Cardiac septum (tissue), 1 donor: ENCODE results near the gene YPEL1. TPM values are rescaled to one million over a fixed set of nuclear protein-coding genes. Genes with fewer than 3 reads are reported as not detected.
"Not testable (repeated sequence)": the region's sequence is repeated elsewhere in the genome, so short reads cannot be mapped to it uniquely, and the experiment has no call there.

ENCODE experiments used
- DNase-seq: peaks from one replicate; pipeline ENCODE4 v3.0.0-alpha.2; 2020; ENCODE audit warnings: low spot score
- intact Hi-C: fragments of 100-400 bp; cut with DNase I; formaldehyde crosslinking; loops from one replicate; pipeline ENCODE4 v1.14.0; 2022
- total RNA-seq: library from RNA; stranded (reverse); fragmentation: NEBNext Ultra II Directional; extraction: Animal tissue kit (Norgen Biotek cat#: 25700); gene quantifications from one replicate; pipeline ENCODE4 v1.2.1, GENCODE V29; 2021
- donor health status: DM: no; HTN: no; CAD: no.

Gene YPEL1
- total RNA-seq, 1 donor from 2014 or later: 9.6 TPM

DNA sequence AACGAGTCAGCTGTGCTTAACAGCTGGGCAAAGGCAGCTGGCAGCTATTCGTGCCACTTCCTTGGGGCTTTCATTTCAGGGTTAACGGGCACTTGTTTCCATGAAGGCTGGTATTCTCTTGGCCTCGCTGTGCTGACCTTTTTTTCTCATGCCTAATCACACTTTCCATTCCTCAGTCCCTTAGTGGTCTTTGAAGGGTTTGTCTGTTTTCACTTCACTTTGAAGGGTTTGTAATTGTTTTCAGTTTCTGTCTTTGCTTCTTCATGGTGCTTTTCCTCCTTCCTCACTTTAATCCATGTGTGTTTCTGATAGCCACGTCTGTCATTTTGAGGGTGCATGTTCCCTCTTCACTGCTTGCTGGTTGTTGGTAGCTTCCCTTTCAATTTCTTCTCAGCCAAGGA lies 45.2 kb downstream of the YPEL1 start:
- DNase-seq: no peak
- intact Hi-C loops: no loop called here

DNA sequence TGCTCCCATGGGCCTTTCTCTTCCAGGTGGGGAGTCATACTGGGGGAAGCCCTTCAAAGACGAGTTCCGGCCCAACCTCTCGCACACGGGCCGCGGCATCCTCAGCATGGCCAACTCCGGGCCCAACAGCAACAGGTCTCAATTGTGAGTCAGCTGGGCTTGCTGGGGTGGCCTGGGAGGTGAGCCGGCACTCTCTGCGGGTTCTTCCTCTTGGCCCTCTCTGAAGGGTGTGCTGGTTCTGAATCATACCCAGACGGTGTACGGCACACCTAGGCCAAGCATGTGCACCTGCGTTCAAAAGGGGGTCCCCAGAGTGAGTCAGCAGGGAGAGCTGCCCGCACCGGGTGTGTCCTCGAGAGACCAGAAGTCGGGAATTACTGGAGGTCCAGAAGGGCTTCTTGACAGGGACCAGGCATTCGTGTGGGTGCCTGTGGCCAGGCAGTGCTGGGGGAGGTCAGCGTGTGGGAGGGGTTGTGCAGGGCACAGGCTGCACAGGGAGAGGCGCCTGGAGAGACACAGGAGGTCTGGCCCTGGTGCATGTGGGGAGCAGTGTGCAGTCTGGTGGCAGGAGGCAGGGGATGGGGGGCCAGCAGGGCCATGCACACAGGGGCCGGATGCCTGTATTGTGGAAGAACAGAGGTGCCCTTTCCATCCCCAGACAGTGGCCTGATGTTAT lies 46.8 kb downstream of the YPEL1 start:
- no peak for DNase-seq
- intact Hi-C loops: no loop called here

DNA sequence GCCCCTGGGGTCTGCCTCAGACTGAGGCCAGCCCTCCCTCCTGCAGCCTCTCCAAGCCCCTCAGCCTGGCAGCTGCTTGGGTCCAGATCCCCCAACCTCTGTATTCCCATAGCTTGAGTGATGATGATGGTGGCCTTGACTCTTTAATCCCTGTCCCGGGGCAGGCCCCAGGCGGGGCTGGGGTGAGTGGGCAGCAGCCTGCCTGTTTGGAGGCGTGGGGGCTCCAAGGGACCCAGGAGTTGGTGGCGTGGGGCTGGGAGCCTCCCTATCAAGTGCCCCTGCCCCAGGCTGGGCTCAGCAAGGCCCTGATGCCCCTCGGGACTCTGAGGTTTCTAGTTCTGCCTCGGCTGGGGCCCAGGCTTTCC lies 47.3 kb downstream of the YPEL1 start:
- intact Hi-C loops: no loop called here
- DNase-seq: no peak

DNA sequence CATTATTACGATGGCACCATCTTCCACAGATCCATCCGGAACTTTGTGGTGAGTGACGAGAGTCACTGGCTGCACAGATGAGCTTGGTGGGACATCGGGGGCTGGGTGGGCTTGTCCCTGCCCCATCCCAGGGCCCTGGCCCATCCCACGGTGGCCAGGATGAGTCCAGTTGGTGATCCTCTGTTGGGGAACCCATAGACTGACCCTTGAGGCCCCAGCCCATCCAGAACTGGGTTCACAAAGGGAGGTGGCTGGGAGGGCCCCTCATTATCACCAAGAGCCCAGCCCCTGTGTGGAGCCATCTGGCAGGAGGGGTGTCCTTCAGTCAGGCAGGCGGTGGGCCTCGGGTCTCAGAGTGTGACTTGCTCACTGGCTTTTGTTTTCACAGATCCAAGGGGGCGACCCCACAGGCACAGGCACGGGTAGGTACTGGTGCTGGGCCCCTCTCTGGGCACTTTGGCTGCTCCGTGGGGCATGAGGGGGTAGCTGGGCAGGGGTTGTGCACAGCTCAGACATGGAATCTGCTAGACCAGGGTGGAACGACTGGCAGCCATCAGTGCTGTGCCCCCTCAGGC lies 47.8 kb downstream of the YPEL1 start:
- intact Hi-C loops: no loop called here
- DNase-seq: no peak

DNA sequence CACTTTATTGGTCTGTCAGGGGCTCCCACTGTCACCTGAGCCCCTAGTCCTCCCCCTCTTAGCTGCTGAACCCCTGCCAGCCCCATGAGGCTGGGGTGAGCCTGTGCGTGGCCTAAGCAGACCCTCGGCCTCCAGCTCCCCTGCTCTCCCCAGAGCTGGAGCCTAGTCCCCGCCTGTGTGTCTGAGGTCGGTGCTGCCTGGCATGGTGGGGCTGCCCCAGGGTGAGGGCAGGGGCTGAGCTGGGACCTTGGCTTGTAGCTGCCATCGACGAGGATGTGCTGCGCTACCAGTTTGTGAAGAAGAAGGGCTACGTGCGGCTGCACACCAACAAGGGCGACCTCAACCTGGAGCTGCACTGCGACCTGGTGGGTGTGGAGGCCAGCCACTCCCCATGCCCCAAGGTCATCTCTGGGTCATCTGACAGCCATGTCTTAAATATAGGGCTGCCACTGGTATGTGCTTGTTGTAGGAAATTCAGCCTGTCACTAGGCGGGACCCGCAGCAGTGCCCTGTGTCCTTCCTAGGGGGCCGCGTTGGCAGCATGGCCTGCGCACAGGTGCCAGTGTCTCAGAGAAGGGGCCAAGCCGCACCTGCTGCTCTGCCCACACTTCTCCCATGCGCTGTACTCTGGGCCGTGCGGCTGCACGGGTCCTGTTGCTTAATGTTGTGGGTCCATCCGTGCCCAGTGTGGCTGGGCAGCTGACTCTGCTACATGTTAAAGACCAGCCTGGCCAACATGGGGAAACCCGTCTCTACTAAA lies 48.8 kb downstream of the YPEL1 start:
- no peak for DNase-seq
- intact Hi-C loops: no loop called here

DNA sequence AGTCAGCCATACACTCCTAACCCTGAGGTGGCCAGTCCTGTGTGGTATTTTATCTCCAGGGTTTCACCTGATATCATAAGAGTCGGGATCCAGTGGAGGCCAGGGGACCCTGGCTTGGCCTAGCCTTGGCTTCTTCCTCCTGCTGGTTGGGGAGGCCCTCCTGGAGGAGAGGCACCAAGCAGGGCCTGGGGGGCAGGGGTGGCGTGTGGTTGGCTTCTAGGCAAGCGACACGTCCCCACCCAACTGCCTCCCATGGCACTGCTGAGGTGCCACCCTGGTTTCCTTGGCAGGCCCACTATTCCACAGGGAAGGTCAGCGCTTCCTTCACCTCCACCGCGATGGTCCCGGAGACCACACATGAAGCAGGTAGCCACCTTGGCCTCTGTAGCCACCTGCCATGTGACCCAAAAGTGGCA lies 49.4 kb downstream of the YPEL1 start:
- DNase-seq: no peak
- intact Hi-C loops: no loop called here

DNA sequence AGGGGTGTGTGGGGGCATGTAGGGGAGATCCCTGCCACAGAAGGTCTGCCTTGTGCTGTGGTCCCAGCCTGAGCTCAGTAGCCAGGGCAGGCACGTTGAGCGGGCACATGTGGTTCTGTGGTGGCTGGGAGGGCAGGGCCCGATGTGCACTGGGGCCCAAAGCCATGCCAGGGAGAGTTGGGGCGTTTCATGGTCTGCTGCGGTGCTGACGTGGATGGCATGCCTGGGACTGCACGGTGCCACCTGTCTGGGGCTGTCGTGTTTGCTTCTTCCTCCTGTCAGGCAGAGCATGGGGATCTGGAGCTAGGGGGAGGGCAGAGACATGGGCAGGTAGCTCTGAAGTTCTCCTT lies 50.5 kb downstream of the YPEL1 start:
- intact Hi-C loops: no loop called here
- no peak for DNase-seq

DNA sequence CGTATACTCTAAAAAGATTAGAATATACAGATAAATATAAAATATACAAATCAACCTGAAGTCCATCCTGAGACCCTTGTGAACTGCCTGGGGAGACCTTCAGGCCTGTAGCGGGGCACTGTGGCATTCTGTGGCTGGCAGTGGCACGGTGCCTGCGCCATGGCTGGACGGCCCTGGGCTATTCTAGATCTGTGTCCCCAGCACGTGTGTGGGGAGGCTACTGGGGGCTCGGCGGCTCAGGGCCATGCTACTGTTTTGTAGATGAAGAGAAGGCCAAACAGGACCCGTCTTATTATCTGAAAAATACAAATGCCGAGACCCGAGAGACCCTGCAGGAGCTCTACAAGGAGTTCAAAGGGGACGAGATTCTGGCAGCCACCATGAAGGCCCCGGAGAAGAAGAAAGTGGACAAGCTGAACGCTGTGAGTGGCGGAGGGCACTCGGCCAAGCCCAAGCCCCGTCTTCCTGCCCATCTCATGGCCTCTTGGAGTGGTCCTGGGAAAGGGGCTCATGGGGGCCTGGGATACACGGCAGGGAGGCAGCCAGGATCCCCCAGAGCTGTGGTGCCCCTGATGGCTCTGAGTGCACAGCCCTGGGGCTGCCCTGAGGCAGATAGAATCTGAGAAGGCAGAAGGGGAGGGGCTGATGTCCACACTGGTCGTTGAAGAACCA lies 51.0 kb downstream of the YPEL1 start:
- no peak for DNase-seq
- intact Hi-C loops: no loop called here

DNA sequence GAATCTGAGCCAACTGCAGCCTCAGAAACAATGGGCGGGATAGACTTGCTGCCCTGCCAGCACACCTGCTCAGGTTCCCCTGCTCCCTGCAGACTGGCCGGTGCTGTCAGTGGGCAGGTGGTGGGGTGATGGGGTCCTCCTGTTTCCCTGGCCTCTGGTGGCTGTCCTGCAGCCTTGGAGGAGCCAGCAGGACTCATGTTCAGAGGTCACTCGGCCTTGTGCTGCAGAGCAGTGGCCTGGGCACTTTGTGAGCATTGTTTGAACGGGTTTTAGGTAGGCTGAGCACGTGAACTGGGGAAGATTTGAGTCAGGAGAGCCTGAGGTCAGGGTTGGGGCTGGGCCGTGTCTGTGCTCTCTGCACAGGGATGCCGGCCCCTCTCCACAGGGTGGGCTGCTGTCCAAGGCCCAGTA lies 52.2 kb downstream of the YPEL1 start:
- intact Hi-C loops: no loop called here
- no peak for DNase-seq

DNA sequence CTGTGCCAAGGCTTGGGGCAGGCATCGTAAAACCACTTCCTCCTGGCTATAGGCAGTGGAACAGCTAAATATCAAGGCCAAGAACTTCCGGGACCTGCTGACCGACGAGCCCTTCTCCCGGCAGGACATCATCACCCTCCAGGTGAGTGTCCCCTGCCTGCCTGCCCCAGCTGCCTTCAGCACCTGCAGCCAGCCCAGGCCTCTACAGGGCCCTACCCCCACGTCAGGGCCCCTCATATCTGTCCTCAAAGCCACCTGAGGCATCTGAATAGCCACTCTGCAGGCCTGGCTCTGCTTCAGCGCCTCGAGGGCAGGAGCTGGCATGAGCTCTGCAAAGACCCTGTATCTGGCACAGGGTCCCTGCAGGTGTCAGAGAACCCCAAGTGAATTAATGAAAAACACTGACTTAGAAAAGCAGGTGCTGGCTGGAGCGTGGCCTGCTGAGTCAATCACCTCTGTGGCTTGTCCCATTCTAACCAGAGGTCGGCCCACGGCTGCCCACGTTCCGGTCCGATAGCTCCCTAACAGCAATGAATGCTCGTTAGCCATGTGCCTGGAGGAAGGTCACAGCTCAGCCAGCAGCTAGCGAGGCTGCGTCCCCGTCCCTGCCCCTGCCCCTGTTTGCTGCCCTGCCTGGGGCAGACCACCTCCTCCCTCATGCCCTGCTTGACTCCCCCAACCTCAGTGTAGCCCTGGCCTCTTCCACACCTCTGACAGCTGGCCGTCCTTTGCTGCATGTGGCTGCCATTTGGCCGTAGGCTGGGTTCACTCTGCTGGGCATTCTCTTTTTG lies 53.0 kb downstream of the YPEL1 start:
- no peak for DNase-seq
- intact Hi-C loops: no loop called here

DNA sequence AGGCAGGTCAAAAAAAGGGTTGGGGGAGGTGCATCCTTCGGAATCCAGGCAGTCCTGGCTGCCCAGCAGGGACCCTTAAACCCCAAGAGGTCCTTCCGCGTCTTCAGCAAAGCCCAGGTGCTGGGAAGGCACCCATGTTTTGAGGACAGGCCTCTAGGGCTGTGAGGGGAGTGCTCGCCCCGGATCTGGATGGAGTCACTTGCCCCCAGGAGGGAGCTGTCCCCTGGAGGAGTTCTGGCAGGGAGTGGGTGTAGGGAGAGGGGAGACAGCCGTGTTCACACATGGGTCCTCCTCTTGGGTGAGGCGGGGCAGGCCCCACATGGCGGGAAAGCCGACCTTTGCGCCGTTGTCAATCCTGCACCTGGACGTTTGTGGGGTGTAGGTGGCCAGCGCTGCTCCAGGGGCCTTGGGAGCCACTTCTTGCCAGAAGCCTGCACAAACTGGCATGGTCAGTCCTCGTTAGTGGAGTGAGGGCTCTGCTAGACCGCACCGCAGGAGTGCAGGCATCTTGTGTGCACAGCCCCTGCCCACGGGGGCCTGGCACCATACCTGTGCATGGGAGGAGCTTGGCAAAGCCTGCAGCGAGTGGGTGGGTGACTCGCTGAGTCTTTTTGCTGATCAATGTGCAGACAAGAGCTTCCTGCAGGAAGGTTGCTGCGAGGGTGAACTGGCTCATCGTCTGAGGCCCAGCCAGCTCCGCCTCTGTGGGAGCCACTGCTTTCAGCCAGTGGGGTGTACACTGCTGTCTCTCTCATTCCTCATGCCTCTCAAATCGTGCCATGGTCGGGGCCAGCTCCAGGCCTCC lies 53.8 kb downstream of the YPEL1 start:
- intact Hi-C loops: no loop called here
- no peak for DNase-seq

DNA sequence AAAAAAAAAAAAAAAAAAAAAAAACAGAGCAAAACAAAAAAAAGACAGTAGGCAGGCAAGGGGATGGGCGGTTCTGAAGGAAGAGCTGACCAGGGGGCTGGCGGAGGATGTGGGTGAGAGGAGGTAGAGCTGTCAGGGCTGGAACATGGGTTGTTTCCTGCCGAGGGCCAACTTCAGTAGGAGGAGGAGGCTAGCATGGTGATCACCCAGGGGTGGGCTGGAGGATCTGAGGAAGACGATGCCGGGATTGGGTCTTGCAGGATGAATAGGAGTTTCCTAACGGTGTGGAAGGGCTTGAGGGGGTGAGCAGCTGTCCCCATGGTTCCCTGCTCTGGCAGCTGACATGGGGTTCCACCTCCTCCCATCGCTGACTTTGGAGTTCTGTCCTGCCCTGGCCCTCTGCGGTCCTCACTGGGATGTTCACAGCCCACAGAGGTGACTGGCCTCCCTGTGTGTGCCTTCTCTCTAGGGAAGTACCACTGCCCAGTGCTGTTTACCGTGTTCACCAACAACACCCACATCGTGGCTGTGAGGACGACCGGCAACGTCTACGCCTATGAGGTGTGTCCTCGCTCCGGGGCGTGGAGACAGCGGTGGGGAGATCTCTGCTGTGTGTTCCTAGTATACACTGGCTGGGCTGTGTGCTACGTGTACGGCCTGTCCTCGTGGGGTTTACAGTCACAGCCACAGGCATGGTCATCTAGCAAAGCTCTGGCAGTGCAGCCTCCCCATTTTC lies 54.6 kb downstream of the YPEL1 start:
- DNase-seq: no peak
- intact Hi-C loops: no loop called here

DNA sequence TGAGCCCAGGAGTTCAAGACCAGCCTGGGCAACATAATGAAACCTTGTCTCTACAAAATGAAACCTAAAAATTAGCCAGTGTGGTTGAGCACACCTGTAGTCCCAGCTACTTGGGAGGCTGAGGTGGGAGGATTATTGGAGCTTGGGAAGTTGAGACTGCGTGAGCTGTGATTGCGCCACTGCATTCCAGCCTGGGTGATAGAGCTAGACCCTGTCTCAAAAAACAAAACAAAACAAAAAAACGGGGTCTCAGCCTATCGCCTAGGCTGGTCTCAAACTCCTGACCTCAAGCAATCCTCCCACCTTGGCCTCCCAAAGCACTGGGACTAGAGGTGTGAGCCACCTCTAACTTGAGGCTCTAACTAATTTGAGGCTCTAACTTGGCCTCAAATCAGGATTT lies 56.2 kb downstream of the YPEL1 start:
- intact Hi-C loops: no loop called here
- no peak for DNase-seq

DNA sequence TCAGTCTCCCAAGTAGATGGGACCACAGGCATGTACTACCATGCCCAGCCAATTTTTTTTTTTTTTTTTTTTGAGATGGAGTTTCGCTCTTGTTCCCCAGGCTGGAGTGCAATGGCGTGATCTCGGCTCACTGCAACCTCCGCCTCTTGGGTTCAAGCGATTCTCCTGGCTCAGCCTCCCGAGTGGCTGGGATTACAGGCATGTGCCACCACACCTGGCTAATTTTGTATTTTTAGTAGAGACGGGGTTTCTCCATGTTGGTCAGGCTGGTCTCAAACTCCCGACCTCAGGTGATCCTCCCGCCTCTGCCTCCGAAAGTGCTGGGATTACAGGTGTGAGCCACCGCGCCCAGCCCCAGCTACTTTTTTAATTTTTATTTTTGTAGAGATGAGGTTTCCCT lies 56.8 kb downstream of the YPEL1 start:
- DNase-seq: not testable (repeated sequence)

DNA sequence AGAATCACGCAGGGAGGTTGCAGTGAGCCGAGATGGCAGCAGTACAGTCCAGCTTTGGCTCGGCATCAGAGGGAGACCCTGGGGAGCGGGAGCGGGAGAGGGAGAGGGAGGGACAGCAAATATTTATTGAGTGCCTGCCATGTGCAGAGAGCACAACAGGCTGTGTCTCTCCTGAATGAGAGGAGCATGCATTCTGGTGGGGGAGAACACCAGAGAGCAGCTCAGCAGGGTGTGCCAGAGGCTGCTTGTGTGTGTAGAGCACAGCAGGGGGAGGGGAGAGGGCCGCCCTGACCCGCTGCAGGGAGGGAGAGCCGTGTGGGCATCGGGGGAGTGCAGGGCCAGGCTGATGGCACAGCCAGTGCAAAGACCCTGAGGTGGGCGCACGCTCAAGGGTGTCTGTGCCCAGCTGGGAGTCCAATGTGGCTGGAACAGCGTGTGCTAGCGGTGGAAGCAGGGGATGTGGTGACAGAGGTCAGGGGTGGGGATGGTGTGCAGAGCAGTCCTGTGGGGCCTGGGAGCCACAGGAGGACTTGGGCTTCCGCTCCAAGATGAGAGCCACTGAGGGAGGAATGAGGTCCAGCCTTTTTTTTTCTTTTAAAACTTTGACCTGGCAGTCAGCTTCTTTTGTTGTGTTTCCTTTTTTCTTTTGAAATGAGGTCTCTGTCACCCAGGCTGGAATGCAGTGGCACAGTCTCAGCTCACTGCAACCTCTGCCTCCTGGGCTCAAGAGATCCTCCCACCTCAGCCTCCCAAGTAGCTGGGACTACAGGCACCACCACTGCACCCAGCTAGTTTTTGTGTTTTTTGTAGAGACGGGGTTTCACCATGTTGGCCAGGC lies 57.8 kb downstream of the YPEL1 start:
- intact Hi-C loops: no loop called here
- DNase-seq: no peak

More for the DNA sequence above, 56.8 kb downstream of the YPEL1 start:
- intact Hi-C loops: not testable (repeated sequence)

DNA sequence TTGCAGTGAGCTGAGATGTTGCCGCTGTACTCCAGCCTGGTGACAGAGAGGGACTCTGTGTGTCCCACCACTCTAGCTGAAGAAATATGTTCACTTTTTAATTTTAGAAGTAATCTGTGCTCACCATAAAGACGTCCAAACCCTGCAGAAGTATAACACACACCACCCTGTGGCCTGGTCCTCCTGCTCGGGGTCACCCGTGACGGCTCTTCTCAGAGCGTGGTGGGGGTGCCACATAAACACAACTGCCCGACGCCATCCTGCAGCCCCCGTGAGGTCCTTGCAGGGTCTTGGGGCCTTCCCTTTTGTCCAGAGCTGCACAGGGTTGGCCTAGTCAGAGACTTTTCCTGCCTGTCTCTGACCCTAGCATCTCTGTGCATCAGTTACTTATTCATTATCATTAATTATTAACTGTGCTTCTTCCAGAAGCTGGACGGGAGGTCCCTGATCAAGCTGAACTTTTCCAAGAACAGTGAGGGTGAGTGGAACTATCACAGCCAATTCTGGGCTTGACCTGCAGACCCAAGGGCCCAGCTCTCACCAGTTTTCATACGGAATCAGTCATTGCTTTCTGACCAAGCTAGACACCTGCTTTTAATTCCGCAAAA lies 60.9 kb downstream of the YPEL1 start:
- no peak for DNase-seq
- intact Hi-C loops: no loop called here
